RKO (cell line): ENCODE measurements around the gene GSC.
"Not testable (repeated sequence)": the region's sequence is repeated elsewhere in the genome, so short reads cannot be mapped to it uniquely, and the experiment has no call there.

Source experiments
- DNase-seq: peaks from one replicate; pipeline ENCODE4 v3.0.0-alpha.2; 2016; ENCODE audit warnings: low spot score

GSC gene

GRCh38 chr14:94771906-94772490 lies 2.1 kb upstream of the GSC start:
- no peak for DNase-seq

DNA sequence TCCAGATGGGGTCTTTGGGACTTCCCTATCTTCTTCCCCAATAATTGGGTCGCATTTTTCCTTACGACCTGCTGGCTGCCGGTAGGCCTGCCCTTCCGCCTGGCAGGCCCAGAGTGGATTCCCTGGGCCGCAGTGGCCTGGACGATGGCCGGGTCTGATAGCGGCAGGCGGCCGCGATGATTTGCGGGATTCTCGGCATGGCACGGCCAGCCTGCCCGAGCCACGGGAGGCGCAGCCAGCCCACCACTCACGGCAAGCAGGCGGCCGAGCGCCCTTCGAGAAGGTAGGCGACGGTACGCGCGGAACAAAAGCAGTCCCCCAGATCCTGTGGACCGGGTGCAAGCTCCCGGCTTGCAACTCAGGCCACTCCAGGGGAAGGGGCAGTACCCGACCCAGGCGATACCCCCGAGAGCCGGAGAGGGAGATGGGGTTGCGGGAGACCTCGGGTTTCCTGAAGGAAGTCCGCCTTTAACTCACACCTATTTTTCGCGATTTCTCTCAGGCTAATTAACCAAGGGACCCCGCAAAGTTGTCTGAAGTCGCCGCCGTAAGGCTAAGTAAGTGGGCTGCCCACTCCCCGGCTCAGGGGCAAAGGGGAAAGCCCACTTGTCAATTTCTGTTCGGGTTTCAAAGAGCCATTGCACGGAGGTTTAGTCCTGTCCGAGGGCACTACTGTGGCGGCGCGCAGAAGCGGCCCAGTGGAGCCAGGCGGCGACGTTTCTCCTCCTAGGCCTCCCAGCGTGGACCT lies 1.4 kb upstream of the GSC start:
- no peak for DNase-seq

GRCh38 chr14:94770815-94771157 lies 873 bp upstream of the GSC start:
- DNase-seq, result no peak

DNA sequence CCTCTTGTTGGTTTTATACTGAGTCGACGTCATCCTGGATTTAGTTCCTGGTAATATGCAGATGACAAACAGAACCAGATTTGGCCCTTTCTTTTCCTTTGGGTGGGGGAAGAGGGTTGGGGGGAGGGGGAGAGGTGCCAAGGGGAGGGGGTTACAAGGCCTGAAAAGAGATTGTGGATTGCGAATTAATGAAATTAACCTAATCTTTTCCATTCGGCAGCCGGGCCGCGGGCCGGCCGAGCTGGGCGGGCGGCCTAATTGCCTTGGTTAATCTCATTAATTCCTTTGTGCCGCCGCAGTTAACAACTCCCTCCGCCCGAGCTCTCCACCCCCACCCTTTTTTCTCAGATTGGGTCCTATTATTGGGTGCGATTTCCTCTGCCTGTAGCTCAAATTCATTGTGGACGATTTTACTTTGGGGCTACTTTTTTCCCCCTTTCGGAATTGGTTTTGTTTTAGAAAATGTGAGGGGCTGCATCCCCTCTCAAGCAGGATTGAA lies 387 bp upstream of the GSC start:
- DNase-seq, result no peak

DNA sequence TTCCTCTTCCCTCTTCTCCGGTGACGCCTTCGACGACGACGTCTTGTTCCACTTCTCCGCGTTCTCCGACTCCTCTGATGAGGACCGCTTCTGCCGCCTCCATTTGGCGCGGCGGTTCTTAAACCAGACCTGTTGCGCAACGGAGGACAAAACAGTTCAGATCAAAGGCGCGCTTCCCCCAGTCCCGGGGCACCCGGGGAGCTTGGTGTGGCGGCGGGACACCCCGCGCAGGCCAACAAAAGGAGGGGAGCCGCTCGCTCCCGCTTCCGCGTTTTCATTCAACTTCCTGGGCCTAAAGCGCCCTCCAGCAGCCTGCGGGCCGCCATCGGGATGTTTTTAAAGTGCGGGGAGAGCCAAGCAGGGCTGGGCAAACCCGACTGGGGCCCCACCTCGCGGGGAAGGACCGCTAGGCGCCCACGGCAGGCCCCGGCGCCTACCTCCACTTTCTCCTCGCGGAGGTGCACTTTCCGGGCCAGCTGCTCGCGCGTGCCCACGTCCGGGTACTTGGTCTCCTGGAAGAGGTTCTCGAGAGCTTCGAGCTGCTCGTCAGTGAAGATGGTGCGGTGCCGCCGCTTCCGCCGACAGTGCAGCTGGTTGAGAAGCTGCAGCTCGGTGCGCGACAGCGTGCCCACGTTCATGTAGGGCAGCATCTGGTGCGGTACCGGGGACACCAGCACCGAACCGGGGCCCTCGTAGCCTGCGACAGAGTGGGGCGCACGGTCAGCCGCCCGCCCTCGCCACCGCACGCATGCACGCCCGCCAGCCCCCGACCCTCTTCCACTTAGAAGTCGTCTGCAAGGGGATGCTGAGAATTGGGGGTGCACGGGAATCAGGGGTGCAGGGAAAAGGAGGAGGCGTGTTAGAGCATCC lies 1.2 kb downstream of the GSC start:
- no peak for DNase-seq

- no peak for DNase-seq
Measured at GRCh38 chr14:94768141-94768520, 1.8 kb downstream of the GSC start.

- DNase-seq, result no peak
Measured at GRCh38 chr14:94767321-94767878, 2.5 kb downstream of the GSC start.

DNA sequence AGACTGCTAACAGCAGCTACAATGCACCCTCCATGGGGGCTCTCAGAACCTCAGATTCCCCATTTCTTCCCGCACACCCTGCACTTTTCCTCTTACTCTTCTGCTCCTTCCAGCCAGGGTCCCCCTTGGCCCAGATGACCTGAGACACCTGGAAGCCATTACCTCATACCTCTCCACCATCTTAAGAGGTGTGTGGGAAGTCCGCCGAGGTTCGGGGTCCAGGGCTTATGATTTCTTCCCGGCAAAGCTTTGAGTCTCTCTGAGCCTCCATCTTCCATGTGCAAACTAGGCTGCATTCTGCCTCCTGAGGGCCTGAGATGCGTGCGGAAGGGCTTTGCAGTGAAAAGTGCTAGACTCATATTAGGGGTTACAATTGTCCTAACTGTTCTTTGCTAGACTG lies 5.3 kb downstream of the GSC start:
- DNase-seq, result no peak

- no peak for DNase-seq
Measured at GRCh38 chr14:94762431-94762830, 7.5 kb downstream of the GSC start.

DNA sequence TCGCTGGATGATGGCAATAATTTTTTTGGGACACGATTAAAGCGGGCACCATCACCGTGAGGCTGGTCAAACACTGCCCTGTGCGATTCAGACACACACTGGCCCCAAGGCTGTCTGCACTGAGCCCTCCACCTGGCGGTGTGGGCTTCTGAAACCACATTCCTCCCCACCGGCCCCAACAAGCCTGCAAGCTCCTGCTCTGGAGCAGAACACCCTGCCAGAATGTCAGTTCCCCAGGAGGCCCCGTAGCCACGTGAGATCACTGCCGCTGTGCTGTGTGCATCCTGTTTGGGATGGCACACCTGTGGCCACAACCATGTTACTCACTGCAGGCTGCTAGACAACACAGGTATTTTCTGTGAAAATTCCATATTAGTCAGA lies 7.9 kb downstream of the GSC start:
- DNase-seq, result no peak

- DNase-seq, result no peak
Measured at GRCh38 chr14:94761348-94761996, 8.4 kb downstream of the GSC start.

DNA sequence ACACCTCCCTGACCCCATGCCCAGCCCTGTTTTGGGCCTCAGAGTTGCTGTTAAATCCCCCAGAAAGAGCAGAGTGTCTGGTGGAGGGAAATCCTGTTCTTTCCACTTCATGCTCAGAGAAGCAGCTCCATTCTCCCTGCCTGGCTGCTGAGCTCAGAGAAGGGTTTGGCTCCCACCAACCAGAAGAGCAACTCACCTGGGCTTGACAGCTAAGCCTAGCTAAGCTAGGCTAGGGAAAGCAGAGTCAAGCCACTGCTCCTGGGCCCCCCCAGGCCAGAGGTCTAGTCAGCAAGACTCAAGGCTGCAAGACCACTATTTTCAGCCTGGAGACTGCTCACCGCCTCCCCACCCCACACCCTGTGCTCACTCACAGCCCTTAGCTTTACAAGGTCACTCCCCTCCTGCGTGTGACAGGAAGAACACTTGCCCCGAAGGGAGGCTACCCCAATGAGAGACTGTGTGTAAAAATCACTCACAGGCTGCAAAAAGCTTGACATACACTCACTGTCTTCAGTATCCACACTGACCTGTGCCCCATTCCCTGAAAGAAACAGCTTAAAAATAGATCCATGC lies 13.5 kb downstream of the GSC start:
- no peak for DNase-seq

DNA sequence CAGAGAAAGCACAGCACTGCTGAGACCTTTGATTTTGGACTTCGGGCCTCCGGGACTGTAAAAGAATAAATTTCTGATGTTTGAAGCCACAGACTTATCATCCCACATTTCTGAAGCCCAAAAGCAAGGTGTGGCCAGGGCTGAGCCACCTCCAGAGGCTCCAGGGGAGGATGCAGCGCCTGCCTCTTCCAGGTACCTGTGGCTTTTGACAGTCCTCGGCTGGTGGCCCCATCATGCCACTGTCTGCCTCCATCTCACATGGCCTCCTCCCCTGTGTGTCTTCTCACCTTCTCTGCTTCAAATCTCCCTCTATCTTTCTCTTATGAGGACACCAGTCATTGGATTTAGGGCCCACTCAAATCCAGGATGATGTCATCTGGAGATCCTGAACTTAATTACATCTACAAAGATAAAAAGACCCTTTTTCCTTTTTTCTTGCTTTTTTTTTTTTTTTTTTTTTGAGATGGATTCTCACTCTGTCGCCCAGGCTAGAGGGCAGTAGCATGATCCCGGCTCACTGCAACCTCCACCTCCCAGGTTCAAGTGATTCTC lies 15.4 kb downstream of the GSC start:
- no peak for DNase-seq

GRCh38 chr14:94752591-94753436 lies 17.1 kb downstream of the GSC start:
- DNase-seq, result no peak

- no peak for DNase-seq
Measured at GRCh38 chr14:94751956-94752355, 18.0 kb downstream of the GSC start.

DNA sequence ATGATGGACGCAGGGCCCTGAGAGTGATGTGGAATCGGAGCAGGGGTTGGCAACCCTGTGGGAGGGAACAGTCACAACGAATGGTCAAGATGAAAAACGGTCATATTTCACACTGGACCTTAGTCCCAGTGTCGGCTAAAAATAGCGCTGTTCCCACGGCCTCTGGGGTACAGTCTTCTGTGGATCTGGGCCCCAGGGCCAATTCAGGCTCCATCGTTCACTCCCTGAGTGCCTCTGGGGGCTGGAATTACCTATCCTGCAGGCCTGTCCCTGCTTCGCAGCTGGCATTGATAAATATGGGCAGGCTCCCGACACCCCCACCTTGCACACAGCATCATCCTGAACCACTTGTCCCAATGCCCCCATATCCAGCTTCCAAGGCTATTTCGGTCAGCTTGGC lies 18.6 kb downstream of the GSC start:
- DNase-seq, result no peak

DNA sequence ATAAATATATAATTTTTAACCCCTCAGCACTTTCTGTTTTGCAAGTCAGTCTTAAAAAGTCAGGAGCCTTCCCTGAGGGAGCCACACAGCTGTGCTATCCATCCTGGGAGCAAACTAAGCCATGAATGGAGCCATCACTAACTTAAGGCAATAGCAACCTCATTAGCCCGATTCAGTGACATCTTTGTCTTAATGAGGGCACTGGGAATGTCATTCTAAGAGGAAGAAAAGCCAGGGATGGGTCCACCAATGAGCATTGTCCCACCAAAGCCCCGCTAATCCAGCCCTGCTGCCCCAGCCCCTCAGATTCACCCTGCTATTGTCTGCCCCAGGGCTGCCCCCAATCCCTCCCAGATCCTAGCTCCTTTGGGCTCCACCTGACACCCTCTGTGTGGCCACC lies 19.5 kb downstream of the GSC start:
- no peak for DNase-seq

- DNase-seq, result peak; percentile 47
Measured at GRCh38 chr14:94748667-94749347, 21.1 kb downstream of the GSC start.

- DNase-seq, result no peak
Measured at GRCh38 chr14:94747739-94748138, 22.2 kb downstream of the GSC start.

DNA sequence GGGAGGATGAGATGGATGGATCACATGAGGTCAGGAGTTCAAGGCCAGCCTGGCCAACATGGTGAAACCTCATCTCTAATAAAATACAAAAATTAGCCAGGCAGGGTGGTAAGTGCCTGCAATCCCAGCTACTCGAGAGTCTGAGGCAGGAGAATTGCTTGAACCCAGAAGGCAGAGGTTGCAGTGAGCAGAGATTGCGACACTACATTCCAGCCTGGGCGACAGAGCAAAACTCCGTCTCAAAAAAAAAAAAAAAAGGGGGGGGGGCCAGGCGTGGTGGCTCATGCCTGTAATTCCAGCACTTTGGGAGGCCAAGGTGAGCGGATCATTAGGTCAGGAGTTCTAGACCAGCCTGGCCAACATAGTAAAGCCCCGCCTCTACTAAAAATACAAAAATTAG lies 22.8 kb downstream of the GSC start:
- not testable (repeated sequence) for DNase-seq
